TTC549 (cell line): ENCODE data around the gene SCP2D1.

Source experiments
- FAIRE-seq: peaks from 2 replicates; lab custom pipeline; 2012; peaks lifted over from hg19 to GRCh38; lab: Jason Lieb, UNC

SCP2D1 gene

GRCh38 chr20:18815194-18815942, 1.8 kb downstream of the SCP2D1 start:
- FAIRE-seq, result no peak

DNA sequence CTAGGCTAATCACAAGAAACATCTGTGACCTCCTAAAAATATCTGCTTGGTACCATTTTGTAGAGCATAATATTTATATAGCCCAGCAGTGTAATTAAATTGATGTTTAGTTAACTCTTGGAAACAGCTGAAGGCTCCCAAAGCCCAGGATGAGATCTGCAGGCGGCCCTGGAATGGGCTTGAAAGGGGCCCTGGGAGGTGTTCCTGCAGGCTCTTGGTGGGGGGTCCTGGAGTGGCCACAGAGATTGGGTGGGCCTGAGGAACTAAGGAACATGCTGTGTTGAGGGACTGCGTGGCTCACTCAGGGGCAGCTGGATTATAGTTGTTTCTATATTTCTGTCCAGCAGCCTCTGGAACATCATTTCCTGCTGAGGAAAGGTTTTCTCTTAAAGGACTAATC, 9.2 kb downstream of the SCP2D1 start:
- no peak for FAIRE-seq

DNA sequence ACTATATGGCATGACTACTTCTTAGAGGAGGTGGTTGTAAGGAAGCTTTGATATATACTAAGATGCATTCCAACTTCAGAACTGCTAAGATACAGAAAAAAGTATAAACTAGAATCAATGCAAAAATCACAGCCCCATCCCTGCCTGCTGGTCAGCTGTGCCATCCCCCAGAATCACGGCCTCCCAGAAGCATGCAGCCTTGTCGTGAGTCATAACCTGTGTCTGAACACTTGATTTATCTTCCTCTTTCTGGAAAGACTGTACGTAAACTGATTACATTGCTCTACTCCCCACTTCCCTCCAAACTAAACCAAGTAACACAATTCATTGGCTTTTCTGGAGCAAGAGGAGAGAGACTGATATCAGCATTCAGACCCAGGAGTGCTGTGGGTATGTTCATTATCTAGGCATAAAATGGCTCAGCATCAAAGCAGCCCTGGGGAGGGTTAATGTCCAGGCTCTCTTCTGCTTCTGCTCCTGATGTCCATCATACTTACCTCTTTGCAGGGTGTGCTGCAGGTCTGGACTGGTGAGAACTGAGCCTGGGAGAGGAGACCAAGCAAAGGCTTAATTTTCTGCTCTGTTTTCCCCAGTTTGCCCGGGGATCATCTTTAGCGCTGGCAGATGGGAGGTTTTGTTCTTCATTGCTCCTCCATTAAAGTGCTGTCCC, 18.4 kb downstream of the SCP2D1 start:
- FAIRE-seq, result no peak

DNA sequence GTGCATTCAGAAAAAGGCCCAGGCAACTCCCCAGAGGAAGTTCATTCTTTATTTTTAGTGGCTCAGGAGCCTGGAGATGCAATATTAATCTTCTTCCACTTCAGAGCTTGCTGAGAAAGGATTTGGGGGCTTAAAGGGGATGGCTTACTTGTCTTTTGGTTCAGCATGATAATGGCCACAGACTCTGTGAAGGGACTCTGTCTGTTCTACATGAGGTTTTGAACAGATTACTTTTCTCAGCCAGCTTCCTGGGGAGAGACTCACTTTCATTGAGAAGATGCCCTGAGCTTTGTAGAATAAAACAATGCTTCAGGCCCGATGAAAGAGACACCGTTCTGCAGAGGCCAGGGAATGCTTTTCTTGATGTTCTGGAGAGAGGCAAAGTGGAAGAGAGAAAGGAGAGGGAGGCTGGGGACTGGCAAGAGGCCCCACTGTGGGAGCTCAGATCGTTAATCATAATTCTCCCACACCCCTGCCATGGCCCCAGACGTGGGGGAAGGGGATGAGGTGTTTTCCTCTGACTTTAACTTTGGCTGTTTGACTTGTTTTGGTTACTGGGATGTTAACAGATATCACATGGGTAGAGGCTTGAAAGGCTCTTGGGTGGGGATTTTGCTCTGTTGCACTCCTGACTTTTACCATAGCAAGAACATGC, 19.1 kb downstream of the SCP2D1 start:
- no peak for FAIRE-seq

DNA sequence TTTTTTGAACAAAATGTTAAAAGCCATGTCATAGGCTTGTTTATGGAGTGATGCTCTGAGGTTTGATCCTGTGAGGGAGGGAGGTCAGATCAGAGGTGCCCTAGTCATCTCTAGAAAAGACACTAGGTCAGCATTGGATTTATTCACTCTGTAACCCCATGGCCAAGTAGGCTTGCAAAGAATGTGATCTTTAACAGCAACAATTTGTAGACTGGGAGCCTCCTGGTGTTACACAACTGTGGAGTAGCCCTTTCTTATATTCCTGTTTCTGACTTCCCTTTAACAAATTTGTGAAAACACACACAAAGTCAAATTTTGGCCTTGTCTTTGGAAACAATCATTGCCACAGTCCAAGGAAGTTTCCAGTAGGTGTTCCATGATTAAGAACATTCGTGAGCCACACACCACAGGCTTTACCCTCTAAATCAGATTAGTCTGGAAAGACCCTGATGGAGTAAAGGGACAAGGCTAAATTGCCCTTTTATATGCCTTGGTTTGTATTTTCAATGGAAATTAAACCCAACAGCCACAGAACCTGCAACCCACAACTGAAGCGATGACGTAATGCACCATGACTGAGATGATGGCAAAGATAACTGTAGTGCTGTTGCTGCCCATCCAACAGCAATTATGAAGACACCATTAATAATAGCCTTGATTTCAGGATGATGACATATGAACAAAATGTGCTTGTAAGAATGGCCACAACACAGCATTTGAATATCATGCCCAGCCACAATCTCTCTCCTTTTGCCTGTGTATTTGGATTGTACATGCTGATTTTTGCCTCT, 22.1 kb downstream of the SCP2D1 start:
- no peak for FAIRE-seq

DNA sequence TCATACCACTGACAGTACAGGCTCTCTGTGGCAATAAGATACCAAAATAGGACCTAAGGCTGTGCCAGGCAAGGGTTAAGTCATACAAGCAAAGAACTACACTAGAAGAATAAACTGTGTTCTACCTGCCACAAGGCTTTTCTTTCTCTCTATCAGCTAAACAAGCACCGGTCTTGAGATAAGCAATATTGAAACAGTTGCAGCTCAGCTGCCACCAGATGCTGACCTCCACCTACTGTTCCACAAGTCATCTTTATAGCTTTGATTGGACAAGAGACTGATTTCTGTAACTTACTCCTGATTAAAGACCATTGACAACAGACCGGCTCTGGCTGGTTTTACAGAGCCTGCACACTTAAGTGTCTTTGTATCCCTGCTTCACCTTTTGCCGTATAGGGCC, 24.1 kb downstream of the SCP2D1 start:
- FAIRE-seq, result no peak

DNA sequence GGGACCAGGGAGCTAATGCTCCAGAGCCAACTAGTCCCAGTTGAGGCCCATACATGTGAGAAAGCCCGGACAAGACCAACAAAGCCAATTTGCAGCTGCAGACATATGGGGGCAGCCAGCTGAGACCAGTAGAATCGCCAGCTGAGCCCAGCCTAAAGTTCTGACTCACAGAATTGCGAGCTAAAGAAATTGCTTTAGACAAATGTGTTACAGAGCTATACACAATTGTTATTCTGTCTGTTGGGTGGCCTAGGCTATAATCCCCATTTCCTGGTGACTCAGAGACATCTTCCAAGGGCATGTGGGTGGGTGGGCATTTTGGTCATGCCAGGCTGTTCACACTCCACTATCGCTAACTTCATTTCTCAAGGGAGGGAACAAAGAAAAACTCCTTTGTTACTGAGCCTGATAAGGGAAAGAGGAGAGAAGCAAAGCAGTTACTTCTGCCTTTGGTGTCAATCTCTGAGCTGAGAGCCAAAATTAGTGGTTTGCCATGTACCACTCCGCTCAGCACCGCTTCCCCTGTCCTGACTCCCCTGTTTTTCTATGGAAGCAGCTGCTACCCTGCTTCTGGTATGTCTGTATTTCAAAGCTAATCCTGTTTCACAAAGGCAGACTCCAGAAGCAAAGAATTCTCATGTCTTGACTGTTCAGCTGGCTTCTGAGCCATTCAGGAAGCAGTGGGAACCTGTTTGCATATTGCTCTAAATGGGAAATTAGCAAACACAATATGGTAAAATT, 26.1 kb downstream of the SCP2D1 start:
- FAIRE-seq, result no peak

GRCh38 chr20:18840248-18840645, 26.7 kb downstream of the SCP2D1 start:
- no peak for FAIRE-seq

GRCh38 chr20:18845017-18845416, 31.4 kb downstream of the SCP2D1 start:
- no peak for FAIRE-seq

GRCh38 chr20:18847226-18847755, 33.7 kb downstream of the SCP2D1 start:
- FAIRE-seq, result no peak

DNA sequence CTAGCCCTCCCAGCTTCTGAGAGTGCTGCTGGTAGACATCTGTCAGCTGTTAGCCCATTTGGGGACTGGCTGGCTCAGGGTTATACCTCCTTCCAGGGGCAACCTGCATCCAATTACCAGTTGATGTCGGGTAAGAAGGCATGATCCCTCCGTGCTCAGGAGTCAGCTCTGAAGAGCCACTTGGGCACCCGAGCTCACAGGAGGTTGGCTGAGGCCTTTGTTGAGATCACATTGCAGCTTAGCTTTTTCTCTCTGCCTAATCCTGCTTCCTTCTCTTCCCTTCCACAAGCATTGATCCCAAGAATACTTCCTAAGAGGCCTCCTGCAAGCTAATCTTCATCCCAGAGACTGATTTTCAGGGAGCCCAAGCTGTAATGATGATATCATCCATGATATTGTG, 35.5 kb downstream of the SCP2D1 start:
- FAIRE-seq, result no peak

DNA sequence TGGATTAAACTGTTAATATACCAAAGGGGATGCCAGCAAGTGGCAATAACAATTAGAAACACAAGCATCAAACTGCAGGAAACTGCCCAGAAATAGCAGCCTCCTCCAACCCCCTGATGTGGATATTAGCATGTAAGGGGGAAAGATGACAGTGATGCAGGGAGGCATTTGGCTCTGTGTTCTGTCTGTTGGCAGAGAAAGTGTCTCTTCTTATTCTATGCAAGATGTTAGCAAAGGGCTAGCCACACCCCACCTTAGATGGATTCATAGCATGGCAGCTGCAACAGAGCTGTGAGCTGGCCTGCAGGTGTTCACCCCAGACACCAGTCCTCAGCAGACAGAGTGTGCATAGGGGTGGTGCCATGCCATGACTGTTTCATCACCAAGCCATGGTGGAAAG, 38.0 kb downstream of the SCP2D1 start:
- no peak for FAIRE-seq

DNA sequence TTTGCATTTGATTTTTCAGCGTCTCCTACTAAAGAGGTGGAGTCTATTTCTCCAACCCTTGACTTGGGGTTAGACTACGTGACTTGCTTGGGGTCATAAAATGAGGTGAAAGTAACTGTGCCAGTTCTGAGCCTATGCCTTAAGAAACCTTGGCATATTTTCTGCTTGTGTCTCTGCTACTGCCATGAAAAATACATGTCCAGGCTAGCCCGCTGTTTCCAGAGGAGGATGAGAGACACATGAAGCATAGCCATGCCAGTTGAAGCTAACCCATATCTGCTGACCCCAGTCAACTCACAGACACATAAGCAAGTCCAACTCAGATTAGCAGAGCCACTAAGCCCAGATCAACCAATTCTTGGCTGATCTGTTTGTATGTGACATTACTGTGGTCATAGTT, 38.7 kb downstream of the SCP2D1 start:
- no peak for FAIRE-seq

DNA sequence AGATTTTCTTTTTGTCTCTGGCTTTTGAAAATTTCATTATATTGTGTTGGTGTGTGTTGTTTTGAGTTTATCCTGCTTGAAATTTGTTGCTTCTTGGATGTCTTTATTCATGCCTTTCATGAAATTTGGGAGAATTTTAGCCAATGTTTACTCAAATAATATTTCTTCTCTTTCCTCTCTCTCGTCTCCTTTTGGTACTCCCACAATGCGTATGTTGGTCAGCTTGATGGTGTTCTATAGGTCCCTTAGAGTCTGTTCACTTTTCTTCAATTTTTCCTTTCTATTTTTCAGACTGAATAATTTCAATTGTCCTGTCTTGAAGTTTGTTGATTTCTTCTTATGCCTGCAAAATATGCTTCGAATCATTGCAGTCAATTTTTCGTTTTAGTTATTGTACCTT, 39.6 kb downstream of the SCP2D1 start:
- FAIRE-seq, result no peak

DNA sequence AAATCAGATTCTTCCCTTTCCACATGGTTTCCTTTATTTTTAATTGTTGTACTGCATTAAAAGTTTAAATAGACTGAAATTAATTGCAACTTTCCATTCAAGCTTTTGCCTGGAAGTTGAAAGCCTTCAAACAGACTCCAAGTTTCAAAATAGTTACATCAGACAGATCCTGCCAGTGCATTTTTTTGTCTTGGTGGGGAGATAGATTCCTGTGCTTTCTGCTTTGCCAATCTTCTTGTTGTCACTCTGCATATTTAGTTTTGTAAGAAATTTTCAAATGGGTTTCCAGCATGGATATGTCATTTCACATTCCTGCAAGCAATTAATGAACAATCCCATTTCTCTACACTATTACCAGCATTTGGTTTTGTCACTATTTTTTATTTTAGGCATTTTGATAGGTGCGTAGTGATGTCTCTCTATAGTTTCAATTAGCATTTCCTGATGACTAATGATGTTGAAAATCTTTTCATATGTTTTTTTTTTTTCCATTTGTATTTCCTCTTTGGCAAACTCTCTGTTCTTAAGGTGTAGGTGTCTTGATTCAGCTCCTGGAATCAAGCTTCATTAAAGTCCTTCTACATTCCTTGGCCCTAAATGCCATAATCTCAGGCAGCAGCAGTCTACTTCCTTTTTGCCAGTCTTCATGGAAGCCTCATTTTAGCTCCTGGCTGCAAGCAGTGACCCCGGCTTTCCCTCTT, 40.5 kb downstream of the SCP2D1 start:
- no peak for FAIRE-seq

DNA sequence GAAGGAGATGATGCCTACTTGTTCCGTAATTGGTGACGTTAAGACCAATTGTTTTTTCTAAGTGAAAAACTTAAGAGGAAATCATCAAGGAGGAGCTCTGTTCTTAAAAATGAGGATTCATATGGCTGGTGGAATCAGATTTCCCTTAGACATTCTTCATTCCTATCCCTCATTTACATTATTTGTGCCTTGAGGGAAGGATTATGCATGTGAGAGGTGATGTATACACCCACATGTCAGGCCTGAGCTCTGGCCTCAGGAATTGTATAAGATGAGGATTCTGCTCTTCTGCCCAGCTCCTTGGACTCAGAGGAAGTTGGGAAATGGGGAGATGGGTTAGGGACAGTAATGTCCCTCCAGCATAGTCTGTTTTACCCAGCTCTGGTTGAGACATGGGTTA, 42.3 kb downstream of the SCP2D1 start:
- no peak for FAIRE-seq

DNA sequence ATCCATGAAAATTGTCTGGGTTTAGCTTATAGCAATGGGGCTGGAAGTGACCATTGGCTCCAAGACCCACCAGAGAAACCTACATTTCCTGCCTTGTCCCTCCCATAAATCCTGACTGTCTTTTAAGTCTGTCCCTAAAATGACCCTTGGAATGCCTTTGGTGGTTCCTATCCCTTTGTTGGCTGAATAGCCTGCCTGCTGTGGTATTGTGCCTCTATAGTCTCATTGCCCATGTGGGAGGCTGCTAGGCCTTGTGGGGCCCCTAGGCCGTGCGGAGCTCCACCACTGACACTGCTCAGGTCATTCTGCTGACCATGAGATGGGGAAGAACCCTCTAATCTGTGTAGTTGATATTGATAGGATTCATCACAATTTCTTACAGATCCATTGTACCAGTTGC, 43.3 kb downstream of the SCP2D1 start:
- FAIRE-seq, result no peak

GRCh38 chr20:18857640-18858039, 44.1 kb downstream of the SCP2D1 start:
- FAIRE-seq, result no peak

DNA sequence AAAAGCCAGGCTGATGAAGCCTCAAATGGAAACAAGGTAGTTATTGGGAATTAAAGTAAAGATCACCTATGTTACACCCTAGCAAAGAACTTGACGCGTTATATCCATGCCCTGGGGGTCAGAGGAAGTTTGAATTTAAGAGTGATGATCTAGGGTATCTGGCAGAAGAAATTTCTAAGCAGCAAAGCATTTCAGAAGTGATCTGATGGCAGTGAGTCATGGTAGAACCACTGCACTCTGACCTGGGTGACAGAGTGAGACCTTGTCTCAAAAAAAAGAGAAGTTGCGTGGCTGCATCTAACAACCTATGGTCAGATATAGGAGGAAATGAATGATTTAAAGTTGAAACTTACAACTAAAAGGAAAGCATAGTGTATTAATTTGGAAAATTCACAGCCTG, 45.2 kb downstream of the SCP2D1 start:
- no peak for FAIRE-seq
